ENCODE results near the gene EPB41L4B. TPM values are rescaled to one million over a fixed set of nuclear protein-coding genes. Genes with fewer than 3 reads are reported as not detected.
"Not testable (repeated sequence)": the region's sequence is repeated elsewhere in the genome, so short reads cannot be mapped to it uniquely, and the experiment has no call there.

EPB41L4B gene
- total RNA-seq, 1 donor from 2014 or later, result 0.41 TPM

- Mint-ChIP-seq H3K27ac (ENCODE audit: unreplicated experiment) (no peak overlapping the region), H3K27me3 (ENCODE audit: unreplicated experiment) (no peaks in the 10 kb centered on the region), H3K4me1 (ENCODE audit: unreplicated experiment) (no peaks in the 10 kb centered on the region), H3K36me3 (ENCODE audit: low read depth, unreplicated experiment) (no peaks in the 10 kb centered on the region), H3K9me3 (ENCODE audit: unreplicated experiment) (no peaks in the 10 kb centered on the region), H3K4me3 (ENCODE audit: unreplicated experiment) (no peak overlapping the region)
- TF ChIP-seq CTCF (IDR thresholded peaks at IDR 0.05; ENCODE audit: unreplicated experiment), result no peak
- DNase-seq (ENCODE audit: low spot score), result no peak
Observed at GRCh38 chr9:109342878-109343277, 22.0 kb upstream of the EPB41L4B start.

- no peaks in the 10 kb centered on the region for H3K36me3 Mint-ChIP-seq (ENCODE audit: low read depth, unreplicated experiment)
- no peak for TF ChIP-seq CTCF (IDR thresholded peaks at IDR 0.05; ENCODE audit: unreplicated experiment)
- H3K4me1 Mint-ChIP-seq (ENCODE audit: unreplicated experiment), result no peaks in the 10 kb centered on the region
- H3K9me3 Mint-ChIP-seq (ENCODE audit: unreplicated experiment), result no peaks in the 10 kb centered on the region
- no peak overlapping the region for H3K4me3 Mint-ChIP-seq (ENCODE audit: unreplicated experiment)
- H3K27ac Mint-ChIP-seq (ENCODE audit: unreplicated experiment), result no peak overlapping the region
- H3K27me3 Mint-ChIP-seq (ENCODE audit: unreplicated experiment), result no peaks in the 10 kb centered on the region
- DNase-seq (ENCODE audit: low spot score), result no peak
Observed at GRCh38 chr9:109341561-109341960, 20.7 kb upstream of the EPB41L4B start.

- not testable (repeated sequence) for H3K27ac Mint-ChIP-seq (ENCODE audit: unreplicated experiment); DNase-seq (ENCODE audit: low spot score); H3K27me3 Mint-ChIP-seq (ENCODE audit: unreplicated experiment); H3K36me3 Mint-ChIP-seq (ENCODE audit: low read depth, unreplicated experiment); H3K4me3 Mint-ChIP-seq (ENCODE audit: unreplicated experiment); H3K9me3 Mint-ChIP-seq (ENCODE audit: unreplicated experiment); H3K4me1 Mint-ChIP-seq (ENCODE audit: unreplicated experiment)
Observed at GRCh38 chr9:109340979-109341378, 20.1 kb upstream of the EPB41L4B start.

GRCh38 chr9:109336409-109336808 is 15.6 kb upstream of the EPB41L4B start:
- Mint-ChIP-seq H3K4me3 (ENCODE audit: unreplicated experiment) (no peak overlapping the region), H3K4me1 (ENCODE audit: unreplicated experiment) (no peaks in the 10 kb centered on the region), H3K27ac (ENCODE audit: unreplicated experiment) (no peak overlapping the region), H3K27me3 (ENCODE audit: unreplicated experiment) (no peaks in the 10 kb centered on the region), H3K36me3 (ENCODE audit: low read depth, unreplicated experiment) (no peaks in the 10 kb centered on the region), H3K9me3 (ENCODE audit: unreplicated experiment) (no peaks in the 10 kb centered on the region)
- DNase-seq (ENCODE audit: low spot score), result no peak
- TF ChIP-seq CTCF (IDR thresholded peaks at IDR 0.05; ENCODE audit: unreplicated experiment), result no peak

- Mint-ChIP-seq H3K27me3 (ENCODE audit: unreplicated experiment) (no peaks in the 10 kb centered on the region), H3K9me3 (ENCODE audit: unreplicated experiment) (no peaks in the 10 kb centered on the region), H3K36me3 (ENCODE audit: low read depth, unreplicated experiment) (no peaks in the 10 kb centered on the region), H3K4me1 (ENCODE audit: unreplicated experiment) (no peaks in the 10 kb centered on the region), H3K4me3 (ENCODE audit: unreplicated experiment) (no peak overlapping the region), H3K27ac (ENCODE audit: unreplicated experiment) (no peak overlapping the region)
- TF ChIP-seq CTCF (IDR thresholded peaks at IDR 0.05; ENCODE audit: unreplicated experiment), result no peak
- no peak for DNase-seq (ENCODE audit: low spot score)
Observed at GRCh38 chr9:109335929-109336328, 15.1 kb upstream of the EPB41L4B start.

GRCh38 chr9:109335121-109335520 is 14.3 kb upstream of the EPB41L4B start:
- Mint-ChIP-seq H3K4me1 (ENCODE audit: unreplicated experiment) (no peaks in the 10 kb centered on the region), H3K36me3 (ENCODE audit: low read depth, unreplicated experiment) (no peaks in the 10 kb centered on the region), H3K27ac (ENCODE audit: unreplicated experiment) (no peak overlapping the region), H3K9me3 (ENCODE audit: unreplicated experiment) (no peaks in the 10 kb centered on the region), H3K27me3 (ENCODE audit: unreplicated experiment) (peaks cover 2% of the 10 kb centered on the region), H3K4me3 (ENCODE audit: unreplicated experiment) (no peak overlapping the region)
- no peak for DNase-seq (ENCODE audit: low spot score)
- no peak for TF ChIP-seq CTCF (IDR thresholded peaks at IDR 0.05; ENCODE audit: unreplicated experiment)
